Thymus (tissue), 11 donors: Measurements from ENCODE around the gene GARS1. TPM values are rescaled to one million over a fixed set of nuclear protein-coding genes. Genes with fewer than 3 reads are reported as not detected.

Source experiments
- DNase-seq, 9 donors: peaks; one replicate each; pipeline ENCODE4 v3.0.0-alpha.2; 2013; ENCODE audit warnings: low spot score in 9 of 9, low read depth in 6 of 9, missing footprints in 1 of 9
- H3K27ac ChIP-seq, 2 donors: one replicate each; pipeline ENCODE4 v1.5.1; 2013; ENCODE audit warnings: control low read depth in 1 of 2, low read depth in 1 of 2, low read length in 1 of 2, mild to moderate bottlenecking in 1 of 2, moderate library complexity in 1 of 2
- H3K27me3 ChIP-seq, 2 donors: one replicate each; pipeline ENCODE4 v1.5.1; 2013; ENCODE audit warnings: low read length in 1 of 2; ENCODE audit not compliant: control insufficient read depth in 2 of 2, insufficient read depth in 1 of 2
- H3K36me3 ChIP-seq, 2 donors: one replicate each; pipeline ENCODE4 v1.5.1; 2013; ENCODE audit warnings: low read length in 1 of 2, mild to moderate bottlenecking in 1 of 2, moderate library complexity in 1 of 2; ENCODE audit not compliant: control insufficient read depth in 2 of 2, insufficient read depth in 2 of 2
- H3K4me1 ChIP-seq, 2 donors: one replicate each; pipeline ENCODE4 v1.5.1; 2013; ENCODE audit warnings: low read length in 2 of 2; ENCODE audit not compliant: control insufficient read depth in 2 of 2, insufficient read depth in 2 of 2
- H3K4me3 ChIP-seq, 2 donors: one replicate each; pipeline ENCODE4 v1.5.1; 2013; ENCODE audit warnings: low read length in 2 of 2, control low read depth in 1 of 2, mild to moderate bottlenecking in 1 of 2
- H3K9me3 ChIP-seq, 2 donors: one replicate each; pipeline ENCODE4 v1.5.1; 2013; ENCODE audit warnings: low read length in 1 of 2, mild to moderate bottlenecking in 1 of 2; ENCODE audit not compliant: control insufficient read depth in 2 of 2, insufficient read depth in 1 of 2
- WGBS: extraction: QIAGEN DNeasy Blood & Tissue Kit; methylation state at CpG from one replicate; pipeline ENCODE4 v1.1.7; 2013; 5-methylcytosine and 5-hydroxymethylcytosine counted together
- polyA plus RNA-seq: library from polyadenylated mRNA; stranded (reverse); fragments of 200-250 nt; gene quantifications from one replicate; pipeline ENCODE4 v1.2.3, GENCODE V29; 2013
- total RNA-seq: library from RNA; stranded (reverse); fragments of 120-200 nt; gene quantifications from one replicate; pipeline ENCODE4 v1.2.4, GENCODE V29; 2013
- donor health status: healthy.

GARS1 gene
- total and polyA plus RNA-seq, 2 donors: 44.9 to 56.9 TPM

DNA sequence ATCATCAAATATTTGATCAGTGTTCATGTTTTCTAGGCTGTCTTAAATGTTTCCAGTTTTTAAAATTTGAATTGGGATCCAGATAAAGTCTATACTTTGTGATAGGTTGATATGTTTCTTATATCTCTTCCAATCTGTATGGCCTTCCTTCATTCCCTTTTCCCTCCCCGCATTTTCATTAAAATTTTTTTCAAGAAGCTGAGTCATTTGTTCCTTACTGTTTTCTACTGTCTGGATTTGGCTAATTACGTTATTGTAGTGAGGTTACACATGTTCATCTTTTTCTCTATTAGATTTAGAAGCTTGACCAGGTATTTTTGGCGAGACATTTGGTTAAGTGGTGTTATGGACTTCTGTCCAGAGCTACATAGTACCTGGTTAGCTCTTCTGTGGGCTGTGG is 11.2 kb downstream of the GARS1 start:
- 98% methylated on average over 3 of the region's 3 CpGs for WGBS
- Histone ChIP-seq H3K27me3 (no peaks in the 10 kb centered on the region), H3K4me3 (no peak overlapping the region), H3K9me3 (no peaks in the 10 kb centered on the region), H3K36me3 (peaks cover 19 to 67% of the 10 kb centered on the region in 2 donors), H3K27ac (no peak overlapping the region), H3K4me1 (no peaks in the 10 kb centered on the region)
- DNase-seq: no peak

DNA sequence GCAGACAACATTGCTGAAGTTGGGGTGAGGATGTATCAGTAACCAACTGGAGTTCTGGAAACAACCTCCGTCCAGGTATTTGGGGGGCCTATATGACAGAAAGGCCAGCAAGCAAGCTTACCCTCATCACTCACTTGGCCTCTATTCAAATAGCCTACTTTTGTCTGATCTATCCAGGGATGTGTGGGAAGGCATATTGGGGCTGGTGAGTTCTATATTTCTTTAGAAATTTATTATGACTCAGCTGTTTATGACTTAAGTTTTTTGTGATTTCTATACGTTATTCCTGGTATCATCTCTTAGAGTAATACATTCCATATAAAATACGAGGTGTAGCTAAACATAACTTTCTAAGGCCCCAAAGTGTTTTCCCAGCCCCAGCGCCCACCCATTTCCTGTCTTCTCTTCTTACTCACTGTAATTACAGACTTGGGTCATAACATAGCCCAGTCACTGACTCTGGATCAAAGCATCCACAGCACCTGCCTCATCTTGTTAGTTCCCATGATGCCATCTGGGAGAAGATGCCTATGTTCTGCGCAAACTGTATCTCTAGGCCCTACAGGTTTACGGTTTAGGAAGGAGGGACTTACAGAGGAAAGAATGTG is 18.1 kb downstream of the GARS1 start:
- H3K36me3 ChIP-seq: peaks cover 20 to 70% of the 10 kb centered on the region in 2 donors
- WGBS: 96% methylated on average over 6 of the region's 6 CpGs
- H3K27me3 ChIP-seq: no peaks in the 10 kb centered on the region
- H3K27ac ChIP-seq: no peak overlapping the region
- DNase-seq: no peak
- H3K4me1 ChIP-seq: no peaks in the 10 kb centered on the region
- no peak overlapping the region for H3K4me3 ChIP-seq
- no peaks in the 10 kb centered on the region for H3K9me3 ChIP-seq

DNA sequence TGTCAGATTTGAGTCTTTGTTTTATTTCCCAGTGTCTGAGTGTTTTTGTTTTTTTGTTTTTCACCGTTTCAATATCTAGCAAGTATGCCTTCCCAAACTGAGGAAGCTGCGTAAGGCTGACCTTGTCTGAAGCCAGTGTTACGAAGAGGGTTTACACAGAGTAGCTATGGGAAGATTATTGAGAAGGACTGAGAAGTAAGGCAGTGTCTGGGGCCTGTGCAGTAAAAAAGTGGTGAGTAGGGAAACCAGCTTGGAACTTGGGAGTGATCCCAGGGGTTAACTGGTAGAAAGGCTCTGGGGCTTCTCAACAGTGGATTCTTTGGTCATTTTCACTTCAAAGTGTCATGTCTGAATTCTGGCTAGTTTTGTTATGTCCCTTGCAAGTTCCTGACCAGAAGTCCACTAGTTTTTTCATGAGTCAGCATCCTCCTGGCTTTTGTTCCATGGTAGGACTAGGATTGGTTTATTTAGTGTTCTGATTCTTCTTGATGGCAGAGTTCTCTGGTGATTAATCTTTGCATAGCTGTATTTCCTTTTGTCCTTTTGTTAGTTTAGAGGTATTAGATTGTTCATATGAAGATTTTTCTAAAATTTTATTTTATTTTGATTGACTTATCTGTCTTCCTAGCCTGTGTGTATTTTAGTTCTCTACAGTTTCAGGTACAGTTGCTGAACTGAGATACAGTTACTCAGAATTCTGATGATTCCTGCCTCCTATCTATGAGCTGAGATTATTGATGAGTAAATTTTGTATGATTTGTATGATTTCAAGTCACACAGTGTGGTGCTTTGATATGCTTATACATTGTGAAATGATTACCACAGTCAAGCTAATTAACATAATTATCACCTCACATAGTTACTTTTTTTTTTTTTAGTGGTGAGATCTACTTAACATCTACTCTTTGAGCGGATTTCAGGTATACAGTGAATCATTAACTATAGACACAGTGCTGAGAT is 19.0 kb downstream of the GARS1 start:
- Histone ChIP-seq H3K9me3 (no peaks in the 10 kb centered on the region), H3K27ac (no peak overlapping the region), H3K4me3 (no peak overlapping the region), H3K36me3 (peaks cover 25 to 70% of the 10 kb centered on the region in 2 donors), H3K4me1 (no peaks in the 10 kb centered on the region), H3K27me3 (no peaks in the 10 kb centered on the region)
- no peak for DNase-seq
- WGBS: 98% methylated on average over 4 of the region's 4 CpGs

DNA sequence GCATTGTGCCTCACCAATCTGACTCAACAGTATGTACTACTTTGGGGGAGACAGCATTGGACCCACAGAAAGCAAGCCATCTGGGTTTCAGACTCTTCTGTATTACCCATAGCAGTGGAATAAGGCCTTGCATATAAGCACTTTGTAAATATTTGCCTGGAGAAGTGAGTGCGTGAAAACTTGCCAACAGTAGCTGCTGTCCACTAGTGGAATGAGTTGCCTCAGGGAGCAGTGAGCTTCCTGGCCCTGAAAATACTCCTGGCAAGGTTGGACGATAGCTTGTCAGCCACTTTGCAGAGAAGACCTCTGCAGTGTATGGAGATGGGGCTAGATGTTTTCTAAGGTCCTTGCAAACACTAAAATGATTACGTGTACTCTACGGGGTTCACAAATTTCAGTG is 21.6 kb downstream of the GARS1 start:
- Histone ChIP-seq H3K36me3 (peaks cover 33 to 73% of the 10 kb centered on the region in 2 donors), H3K4me1 (no peaks in the 10 kb centered on the region), H3K4me3 (no peak overlapping the region), H3K27ac (no peak overlapping the region), H3K27me3 (no peaks in the 10 kb centered on the region), H3K9me3 (no peaks in the 10 kb centered on the region)
- 99% methylated on average over 4 of the region's 4 CpGs for WGBS
- no peak for DNase-seq

DNA sequence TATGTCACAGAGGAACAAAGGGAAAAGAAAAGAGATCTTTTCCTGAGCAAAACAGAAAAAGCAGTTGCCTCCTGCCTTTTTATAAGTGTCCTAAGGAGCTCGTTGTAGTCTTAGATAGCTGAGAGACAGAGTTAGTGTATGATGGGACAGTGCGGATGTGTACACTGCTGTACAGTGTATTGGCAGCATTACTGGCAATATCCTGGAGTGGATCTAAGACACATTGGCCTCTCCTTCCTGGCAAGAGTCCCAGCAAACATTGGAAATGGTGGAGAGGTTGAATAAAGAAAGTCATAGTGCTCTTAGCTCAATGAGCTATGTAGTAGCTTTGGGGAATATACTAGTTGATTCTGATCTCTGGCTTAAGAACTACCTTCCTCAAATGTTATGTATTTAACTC is 22.7 kb downstream of the GARS1 start:
- H3K36me3 ChIP-seq: peaks cover 40 to 77% of the 10 kb centered on the region in 2 donors
- DNase-seq: no peak
- no peaks in the 10 kb centered on the region for H3K9me3 ChIP-seq
- WGBS: 97% methylated on average over 2 of the region's 2 CpGs
- no peaks in the 10 kb centered on the region for H3K4me1 ChIP-seq
- no peaks in the 10 kb centered on the region for H3K27me3 ChIP-seq
- no peak overlapping the region for H3K4me3 ChIP-seq
- H3K27ac ChIP-seq: no peak overlapping the region

DNA sequence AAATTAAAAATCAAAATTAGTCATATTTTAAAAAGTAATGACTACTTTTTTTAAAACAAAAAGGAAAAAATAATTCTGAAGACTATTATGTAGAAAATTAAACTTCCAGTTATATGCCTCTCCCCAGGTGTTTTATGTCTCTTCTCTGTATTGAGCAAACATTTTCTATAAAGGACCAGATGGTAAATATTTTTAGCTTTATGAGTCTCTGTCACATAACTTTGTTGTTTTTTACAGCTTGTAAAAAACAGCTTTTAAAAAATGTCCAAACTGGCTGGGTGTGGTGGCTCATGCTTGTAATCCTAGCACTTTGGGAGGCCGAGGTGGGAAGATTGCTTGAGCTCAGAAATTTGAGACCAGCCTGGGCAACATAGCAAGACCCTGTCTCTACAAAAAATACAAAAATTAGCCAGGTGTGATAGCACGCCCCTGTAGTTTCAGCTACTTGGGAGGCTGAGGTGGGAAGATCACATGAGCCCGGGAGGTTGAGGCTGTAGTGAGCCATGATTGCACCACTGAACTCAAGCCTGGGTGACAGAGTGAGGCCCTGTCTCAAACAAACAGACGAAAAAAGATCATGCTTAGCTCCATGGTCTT is 23.5 kb downstream of the GARS1 start:
- DNase-seq: no peak
- no peak overlapping the region for H3K27ac ChIP-seq
- H3K36me3 ChIP-seq: peaks cover 37 to 75% of the 10 kb centered on the region in 2 donors
- no peak overlapping the region for H3K4me3 ChIP-seq
- 97% methylated on average over 4 of the region's 4 CpGs for WGBS
- no peaks in the 10 kb centered on the region for H3K27me3 ChIP-seq
- no peaks in the 10 kb centered on the region for H3K4me1 ChIP-seq
- no peaks in the 10 kb centered on the region for H3K9me3 ChIP-seq

DNA sequence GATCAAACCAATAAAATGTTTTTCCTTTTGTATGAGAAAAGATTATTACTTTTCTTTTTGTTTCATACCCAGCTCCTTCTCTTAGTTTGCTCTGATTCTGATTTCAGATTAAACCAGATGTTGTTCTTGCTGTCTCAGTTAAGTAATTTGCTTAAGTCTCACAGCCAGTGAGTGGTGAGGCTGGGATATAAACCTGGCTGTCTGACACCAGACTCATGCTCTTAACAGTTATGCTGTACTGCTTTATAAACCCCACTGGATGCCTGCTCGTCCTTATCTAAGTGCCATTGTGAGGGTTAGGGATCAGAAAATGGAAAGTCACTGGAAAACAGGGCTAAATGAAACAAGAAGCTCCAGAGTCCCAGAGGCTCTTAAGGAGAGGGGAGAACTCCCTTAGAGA is 24.3 kb downstream of the GARS1 start:
- no peak overlapping the region for H3K4me3 ChIP-seq
- peaks cover 32 to 73% of the 10 kb centered on the region in 2 donors for H3K36me3 ChIP-seq
- no peaks in the 10 kb centered on the region for H3K9me3 ChIP-seq
- DNase-seq: no peak
- no peak overlapping the region for H3K27ac ChIP-seq
- H3K4me1 ChIP-seq: no peaks in the 10 kb centered on the region
- 93% methylated on average over 1 of the region's 1 CpG for WGBS
- no peaks in the 10 kb centered on the region for H3K27me3 ChIP-seq

DNA sequence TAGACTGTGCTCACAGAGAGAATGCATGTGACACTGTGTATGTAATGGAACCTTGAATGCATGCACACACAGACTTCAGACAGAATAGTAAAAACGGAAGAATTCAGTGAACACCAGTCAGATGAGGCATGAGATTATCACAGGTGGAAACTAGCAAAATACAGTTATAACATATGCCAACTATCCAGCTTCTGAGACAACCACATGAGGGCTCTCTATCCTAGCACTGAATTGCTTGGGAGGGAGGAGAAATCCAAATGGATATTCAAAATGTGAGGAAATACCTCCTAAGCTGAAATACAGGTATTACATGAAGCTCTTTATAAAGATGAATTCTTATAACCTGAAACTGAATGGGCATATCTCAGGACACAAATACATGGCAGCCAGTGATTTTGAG is 30.6 kb downstream of the GARS1 start:
- peaks cover 38 to 74% of the 10 kb centered on the region in 2 donors for H3K36me3 ChIP-seq

DNA sequence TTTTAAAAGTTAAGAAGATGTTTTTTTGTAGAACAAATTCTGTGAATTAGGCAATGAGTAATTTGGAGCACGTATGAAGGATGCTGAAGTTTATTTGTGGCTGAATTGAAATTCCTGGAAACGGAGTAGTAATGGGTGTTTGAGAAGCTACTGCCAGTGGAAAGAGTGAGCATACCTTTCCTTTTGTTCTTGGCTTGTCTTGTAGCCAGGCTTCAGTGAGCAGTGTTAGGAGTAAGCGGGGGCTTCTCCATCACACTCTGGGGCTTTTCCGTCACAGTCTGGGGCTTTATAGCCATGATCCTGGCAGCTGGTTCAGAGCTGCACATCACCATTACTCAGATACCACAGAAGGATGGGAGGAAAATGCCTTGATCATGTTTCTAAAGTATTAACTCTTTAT is 32.3 kb downstream of the GARS1 start:
- no peak overlapping the region for H3K4me3 ChIP-seq
- 97% methylated on average over 4 of the region's 4 CpGs for WGBS
- no peak for DNase-seq
- no peak overlapping the region for H3K27ac ChIP-seq
- H3K27me3 ChIP-seq: no peaks in the 10 kb centered on the region
- H3K36me3 ChIP-seq: peaks cover 36 to 69% of the 10 kb centered on the region in 2 donors
- H3K4me1 ChIP-seq: no peaks in the 10 kb centered on the region
- no peaks in the 10 kb centered on the region for H3K9me3 ChIP-seq

More for the DNA sequence above, 30.6 kb downstream of the GARS1 start:
- Histone ChIP-seq H3K27ac (no peak overlapping the region), H3K4me3 (no peak overlapping the region), H3K27me3 (no peaks in the 10 kb centered on the region), H3K9me3 (no peaks in the 10 kb centered on the region), H3K4me1 (no peaks in the 10 kb centered on the region)
- 97% methylated on average over 1 of the region's 1 CpG for WGBS
- no peak for DNase-seq
